Neural crest cell (in vitro differentiated cells): ENCODE results near the gene CUL1. TPM values are rescaled to one million over a fixed set of nuclear protein-coding genes. Genes with fewer than 3 reads are reported as not detected.
"Not testable (repeated sequence)": the region's sequence is repeated elsewhere in the genome, so short reads cannot be mapped to it uniquely, and the experiment has no call there.

ENCODE experiments used
- DNase-seq: peaks from one replicate; pipeline ENCODE4 v3.0.0; 2021; ENCODE audit warnings: low read depth, mixed read lengths, low spot score
- H3K27ac Mint-ChIP-seq: one replicate; pipeline ENCODE4 v1.8.0; 2021; ENCODE audit warnings: mild to moderate bottlenecking, mixed read lengths; ENCODE audit not compliant: unreplicated experiment
- H3K27me3 Mint-ChIP-seq: 2 replicates; pipeline ENCODE4 v1.8.0; 2021; ENCODE audit warnings: low read depth, mild to moderate bottlenecking, mixed read lengths
- H3K36me3 Mint-ChIP-seq: 2 replicates; pipeline ENCODE4 v1.8.0; 2021; ENCODE audit warnings: low read depth, mild to moderate bottlenecking, mixed read lengths
- H3K4me1 Mint-ChIP-seq: 2 replicates; pipeline ENCODE4 v1.8.0; 2021; ENCODE audit warnings: mixed read lengths
- H3K4me3 Mint-ChIP-seq: one replicate; pipeline ENCODE4 v1.8.0; 2021; ENCODE audit warnings: mild to moderate bottlenecking, mixed read lengths
- H3K9me3 Mint-ChIP-seq: 2 replicates; pipeline ENCODE4 v1.8.0; 2021; ENCODE audit warnings: mixed read lengths
- total RNA-seq: library from RNA; stranded (reverse); gene quantifications from 2 replicates; pipeline ENCODE4 v1.2.1, GENCODE V29; 2021
- TF ChIP-seq, protein P1 (sequence below): fragments of 200-600 bp; sonication (generic); conservative IDR thresholded peaks from 2 replicates; pipeline ENCODE4 v1.5.0; 2021; ENCODE audit warnings: antibody characterized with exemption, mild to moderate bottlenecking

Gene CUL1
- total RNA-seq, 1 donor from 2014 or later, result 70.0 TPM

DNA sequence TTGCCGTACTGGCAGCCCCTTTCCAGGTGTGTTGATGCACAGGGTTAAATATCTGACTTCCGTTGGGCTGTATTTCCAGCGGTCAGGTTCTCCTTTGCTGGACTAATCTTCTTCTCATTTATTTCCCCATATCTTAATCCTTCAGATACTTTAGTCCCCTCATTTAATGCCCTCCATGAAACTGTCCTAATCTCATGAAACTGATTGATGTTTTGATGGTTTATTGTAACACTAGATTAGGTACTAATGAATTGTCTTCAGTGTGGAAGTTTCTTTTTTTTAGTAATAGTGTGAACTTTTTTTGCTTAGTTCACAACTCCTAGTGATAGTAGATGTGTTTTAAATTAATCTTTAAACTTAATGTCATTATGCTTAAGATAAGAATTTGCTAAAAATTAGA lies 6.3 kb downstream of the CUL1 start:
- TF ChIP-seq, protein P1, sequence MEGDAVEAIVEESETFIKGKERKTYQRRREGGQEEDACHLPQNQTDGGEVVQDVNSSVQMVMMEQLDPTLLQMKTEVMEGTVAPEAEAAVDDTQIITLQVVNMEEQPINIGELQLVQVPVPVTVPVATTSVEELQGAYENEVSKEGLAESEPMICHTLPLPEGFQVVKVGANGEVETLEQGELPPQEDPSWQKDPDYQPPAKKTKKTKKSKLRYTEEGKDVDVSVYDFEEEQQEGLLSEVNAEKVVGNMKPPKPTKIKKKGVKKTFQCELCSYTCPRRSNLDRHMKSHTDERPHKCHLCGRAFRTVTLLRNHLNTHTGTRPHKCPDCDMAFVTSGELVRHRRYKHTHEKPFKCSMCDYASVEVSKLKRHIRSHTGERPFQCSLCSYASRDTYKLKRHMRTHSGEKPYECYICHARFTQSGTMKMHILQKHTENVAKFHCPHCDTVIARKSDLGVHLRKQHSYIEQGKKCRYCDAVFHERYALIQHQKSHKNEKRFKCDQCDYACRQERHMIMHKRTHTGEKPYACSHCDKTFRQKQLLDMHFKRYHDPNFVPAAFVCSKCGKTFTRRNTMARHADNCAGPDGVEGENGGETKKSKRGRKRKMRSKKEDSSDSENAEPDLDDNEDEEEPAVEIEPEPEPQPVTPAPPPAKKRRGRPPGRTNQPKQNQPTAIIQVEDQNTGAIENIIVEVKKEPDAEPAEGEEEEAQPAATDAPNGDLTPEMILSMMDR, result no peak
- no peaks in the 10 kb centered on the region for H3K27me3 Mint-ChIP-seq
- no peak overlapping the region for H3K27ac Mint-ChIP-seq
- H3K4me3 Mint-ChIP-seq, result peak overlapping the region; percentile 25
- no peaks in the 10 kb centered on the region for H3K9me3 Mint-ChIP-seq
- H3K36me3 Mint-ChIP-seq, result no peaks in the 10 kb centered on the region
- peaks cover 63% of the 10 kb centered on the region for H3K4me1 Mint-ChIP-seq
- DNase-seq, result no peak

DNA sequence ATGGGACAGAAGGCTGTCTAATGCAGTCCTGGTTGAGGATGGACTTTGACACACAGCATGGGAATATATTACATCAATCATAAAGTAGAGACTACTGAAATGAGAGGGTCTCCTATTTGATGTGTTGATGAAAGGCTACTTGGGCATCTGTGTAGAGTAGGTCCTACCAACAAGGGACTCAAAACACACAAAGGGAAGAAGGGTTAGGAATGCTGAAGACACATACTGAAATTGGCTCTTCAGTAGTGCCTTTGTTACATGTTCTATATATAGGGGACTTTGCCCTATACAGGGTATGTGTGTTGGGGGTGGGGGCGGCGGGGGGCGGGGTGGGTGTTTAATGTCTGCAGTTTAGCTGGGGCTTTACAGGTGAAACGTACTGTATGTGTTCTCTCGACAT lies 7.7 kb downstream of the CUL1 start:
- Mint-ChIP-seq H3K9me3 (no peaks in the 10 kb centered on the region), H3K27me3 (no peaks in the 10 kb centered on the region), H3K27ac (no peak overlapping the region), H3K4me3 (no peak overlapping the region), H3K36me3 (no peaks in the 10 kb centered on the region), H3K4me1 (peaks cover 54% of the 10 kb centered on the region)
- DNase-seq, result no peak
- TF ChIP-seq, protein P1, result no peak

DNA sequence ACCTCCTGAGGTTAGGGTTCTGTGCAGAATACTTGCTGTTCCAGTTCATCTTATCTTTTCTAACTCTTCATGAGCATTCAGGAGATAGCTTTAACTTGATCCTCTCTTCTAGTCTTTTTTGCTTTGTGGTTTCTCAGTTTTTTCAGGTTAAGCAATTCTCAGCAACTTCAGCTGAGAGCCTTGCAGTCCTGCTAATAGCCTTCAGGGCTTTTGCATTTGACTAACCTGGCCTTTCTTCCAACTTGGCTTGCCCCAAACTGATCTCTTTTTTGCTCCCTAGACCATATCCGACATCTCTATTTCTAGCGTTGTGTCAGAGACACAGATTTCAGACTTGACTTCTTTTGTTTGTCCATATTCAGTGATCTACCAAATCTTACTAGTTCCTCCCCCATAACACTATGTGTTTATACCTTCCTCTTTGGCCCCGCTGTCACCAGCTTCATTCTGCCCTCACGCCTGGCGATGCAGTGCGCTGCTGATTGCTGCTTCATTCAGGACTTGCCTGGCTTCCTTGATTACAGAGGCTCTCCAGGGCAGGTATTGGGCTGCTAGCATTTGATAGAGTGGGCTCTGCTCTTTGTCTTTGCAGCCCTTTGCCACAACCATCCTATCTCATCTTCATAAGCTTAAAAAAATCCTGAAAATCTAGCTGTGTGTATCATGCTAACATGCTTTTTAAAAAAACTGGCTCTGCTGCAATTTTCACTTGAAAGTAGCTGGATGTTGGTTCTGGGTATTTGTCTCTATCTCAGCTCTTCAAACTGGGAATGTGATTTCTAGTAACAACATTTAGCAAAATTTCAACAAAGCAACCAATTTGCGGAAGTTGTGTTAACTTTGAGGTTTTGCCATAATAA lies 9.6 kb downstream of the CUL1 start:
- DNase-seq, result no peak
- H3K4me1 Mint-ChIP-seq, result peaks cover 55% of the 10 kb centered on the region
- H3K27ac Mint-ChIP-seq, result no peak overlapping the region

DNA sequence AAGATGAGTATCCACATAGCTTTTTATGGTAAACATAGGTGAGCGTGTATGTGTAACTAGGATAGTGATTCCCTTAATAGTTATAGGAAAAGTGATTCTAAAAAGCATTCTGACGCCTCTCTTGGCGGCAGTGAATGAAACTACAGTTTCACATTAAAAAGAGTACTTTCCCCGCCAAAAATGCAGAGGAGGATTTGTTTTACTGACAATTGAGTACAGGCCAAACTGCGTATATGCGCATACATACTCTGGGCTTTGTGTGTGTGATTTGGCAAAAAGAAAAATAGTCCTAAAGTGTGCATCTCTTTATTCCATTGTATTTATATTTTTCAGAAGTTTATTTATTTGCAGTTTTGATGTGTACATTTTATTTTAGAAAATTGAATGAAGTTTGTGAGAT lies 10.3 kb downstream of the CUL1 start:
- H3K36me3 Mint-ChIP-seq, result no peaks in the 10 kb centered on the region

More for the DNA sequence above, 9.6 kb downstream of the CUL1 start:
- H3K4me3 Mint-ChIP-seq, result no peak overlapping the region
- H3K27me3 Mint-ChIP-seq, result no peaks in the 10 kb centered on the region
- TF ChIP-seq, protein P1, result no peak
- H3K36me3 Mint-ChIP-seq, result no peaks in the 10 kb centered on the region
- H3K9me3 Mint-ChIP-seq, result no peaks in the 10 kb centered on the region

DNA sequence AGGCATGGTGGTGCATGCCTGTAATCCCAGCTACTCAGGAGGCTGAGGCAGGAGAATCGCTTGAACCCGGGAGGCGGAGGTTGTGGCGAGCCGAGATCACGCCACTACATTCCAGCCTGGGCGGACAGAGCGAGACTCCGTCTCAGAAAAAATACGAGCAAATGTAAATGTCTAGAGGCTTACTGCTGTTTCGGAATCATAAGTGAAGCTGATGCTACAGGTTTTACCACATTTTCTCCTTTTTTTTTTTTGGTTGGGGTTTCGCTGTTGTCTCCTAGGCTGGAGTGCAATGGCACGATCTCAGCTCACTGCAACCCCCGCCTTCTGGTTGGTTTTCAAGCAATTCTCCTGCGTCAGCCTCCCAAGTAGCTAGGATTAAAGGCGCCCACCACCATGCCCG lies 11.7 kb downstream of the CUL1 start:
- not testable (repeated sequence) for H3K27ac Mint-ChIP-seq, H3K36me3 Mint-ChIP-seq
- H3K4me1 Mint-ChIP-seq, result peaks cover 50% of the 10 kb centered on the region

More for the DNA sequence above, 10.3 kb downstream of the CUL1 start:
- H3K27ac Mint-ChIP-seq, result no peak overlapping the region
- TF ChIP-seq, protein P1, result no peak
- no peaks in the 10 kb centered on the region for H3K9me3 Mint-ChIP-seq
- peaks cover 55% of the 10 kb centered on the region for H3K4me1 Mint-ChIP-seq
- DNase-seq, result no peak
- no peak overlapping the region for H3K4me3 Mint-ChIP-seq
- H3K27me3 Mint-ChIP-seq, result no peaks in the 10 kb centered on the region

More for the DNA sequence above, 11.7 kb downstream of the CUL1 start:
- H3K27me3 Mint-ChIP-seq, H3K4me3 Mint-ChIP-seq, H3K9me3 Mint-ChIP-seq, DNase-seq: not testable (repeated sequence)
